HL-60 (cell line): ENCODE data around the gene ACVR2B.
"Not testable (repeated sequence)": the region's sequence is repeated elsewhere in the genome, so short reads cannot be mapped to it uniquely, and the experiment has no call there.

Experiments used
- DNase-seq, 2 experiments: peaks; one replicate each; pipeline ENCODE4 v3.0.0-alpha.2; 2010 to 2020; ENCODE audit warnings: low read depth in 1 of 2, low spot score in 1 of 2
- H3K27ac ChIP-seq: fragments of 250-450 bp; sonication (Bioruptor Pico); replicated peaks from 2 replicates; pipeline ENCODE4 v1.5.1; 2020; ENCODE audit warnings: mild to moderate bottlenecking, moderate library complexity
- H3K27me3 ChIP-seq: fragments of 250-450 bp; sonication (Bioruptor Pico); 2 replicates; pipeline ENCODE4 v1.5.1; 2021; ENCODE audit warnings: mild to moderate bottlenecking, moderate library complexity; ENCODE audit not compliant: insufficient read depth, poor library complexity, severe bottlenecking
- H3K4me3 ChIP-seq: replicated peaks from 2 replicates; pipeline ENCODE4 v1.5.1; 2011; ENCODE audit warnings: mild to moderate bottlenecking, control low read depth, low read length; ENCODE audit not compliant: insufficient read depth
- CTCF ChIP-seq: IDR thresholded peaks from one replicate; pipeline ENCODE4 v1.5.1; 2011; ENCODE audit warnings: low read length, control low read depth, inconsistent platforms; ENCODE audit not compliant: insufficient read depth
- GABPA ChIP-seq: IDR thresholded peaks from 2 replicates; pipeline ENCODE4 v1.6.1; 2012; ENCODE audit warnings: low read depth
- POLR2AphosphoS5 ChIP-seq: IDR thresholded peaks from 2 replicates; pipeline ENCODE4 v1.6.1; 2012; ENCODE audit warnings: low read depth
- REST ChIP-seq: IDR thresholded peaks from 2 replicates; pipeline ENCODE4 v1.6.1; 2012; ENCODE audit warnings: low read depth; ENCODE audit not compliant: insufficient replicate concordance
- SPI1 ChIP-seq: IDR thresholded peaks from 2 replicates; pipeline ENCODE4 v1.6.1; 2012; ENCODE audit warnings: low read depth, mild to moderate bottlenecking, borderline replicate concordance
- long read RNA-seq: library from polyadenylated mRNA; unstranded; transcript quantifications from one replicate; pipeline ENCODE4 v2.0.0, GENCODE V29; 2020

ACVR2B gene
- long read RNA-seq, full-length matches to known transcripts: 2 of 6 reads
- long read RNA-seq, partial matches to known transcripts: 0 of 6 reads
- long read RNA-seq, other reads (novel, unspliced or antisense): 4 of 6 reads

DNA sequence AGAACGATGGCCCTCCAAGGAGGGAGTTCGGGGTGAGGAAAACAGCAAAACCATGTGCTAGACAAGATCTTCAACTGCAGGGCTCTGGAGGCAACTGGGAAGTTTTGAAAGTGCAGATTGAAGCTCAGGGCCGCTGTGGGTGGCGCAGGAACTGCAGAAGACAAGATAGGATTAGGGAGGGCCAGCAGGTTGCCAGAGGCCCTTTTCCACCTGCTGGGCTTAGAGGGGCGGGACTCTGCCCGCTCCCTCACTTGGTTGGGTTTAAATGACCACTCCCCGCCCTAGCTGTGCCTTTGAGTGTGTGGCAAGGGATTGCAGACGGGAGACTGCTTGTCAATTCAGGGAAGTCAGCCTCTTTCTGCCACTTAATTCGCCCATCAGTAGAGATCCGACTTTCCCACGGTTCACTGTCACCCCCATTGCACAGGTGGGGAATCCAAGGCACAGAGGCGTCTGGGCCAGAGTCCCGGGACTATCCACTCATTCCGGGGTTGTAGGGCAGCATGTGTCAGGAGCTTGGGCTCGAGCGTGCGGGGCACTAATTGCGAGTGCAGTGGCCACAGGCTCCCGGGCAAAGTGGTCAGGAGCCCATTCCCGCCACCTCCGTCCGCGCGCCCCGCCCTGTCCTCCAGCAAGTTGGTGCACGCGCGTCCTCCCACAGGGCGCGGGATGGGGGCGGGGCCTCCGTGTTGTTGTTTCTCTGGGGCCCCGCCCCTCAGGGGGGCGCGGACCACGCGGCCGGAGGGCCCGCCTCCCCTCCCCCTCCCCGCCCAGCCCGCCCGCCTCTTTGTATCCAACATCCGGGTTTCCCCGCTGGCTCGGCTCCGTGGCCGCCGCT lies at the start of gene ACVR2B:
Gene ACVR2B, plus strand, starts transcription at position 816 of the 838 bp plus-strand sequence. CDS start 433 bp downstream, outside the sequence.
- Histone ChIP-seq H3K27me3 (peaks cover 5% of the 10 kb centered on the region), H3K4me3 (peak within 1 kb of the TSS; percentile 61), H3K27ac (0 out of 2 replicates have a peak within 1 kb of the TSS, but pooled peaks have one; percentile 14)
- peak; percentile 54 to 57 for DNase-seq
- no peak for TF ChIP-seq SPI1
- TF ChIP-seq POLR2AphosphoS5: no peak

- H3K27me3 ChIP-seq: no peaks in the 10 kb centered on the region
- no peak overlapping the region for H3K4me3 ChIP-seq
- TF ChIP-seq POLR2AphosphoS5: no peak
- TF ChIP-seq GABPA: no peak
- no peak for TF ChIP-seq REST
- no peak for TF ChIP-seq SPI1
- no peak for TF ChIP-seq CTCF
- H3K27ac ChIP-seq: no peak overlapping the region
- DNase-seq: no peak
Observed at GRCh38 chr3:38404286-38404685, 49.4 kb upstream of the ACVR2B start.

- no peak for TF ChIP-seq GABPA
- no peak for TF ChIP-seq REST
- no peak for TF ChIP-seq SPI1
- no peak for TF ChIP-seq POLR2AphosphoS5
- TF ChIP-seq CTCF: no peak
- Histone ChIP-seq H3K4me3 (no peak overlapping the region), H3K27ac (no peak overlapping the region)
Observed at GRCh38 chr3:38411591-38411990, 42.1 kb upstream of the ACVR2B start.

GRCh38 chr3:38420758-38421157 lies 32.9 kb upstream of the ACVR2B start:
- DNase-seq, H3K4me3 ChIP-seq, H3K27ac ChIP-seq, H3K27me3 ChIP-seq: not testable (repeated sequence)

More at GRCh38 chr3:38411591-38411990, 42.1 kb upstream of the ACVR2B start:
- no peaks in the 10 kb centered on the region for H3K27me3 ChIP-seq
- DNase-seq: no peak
